Skeletal muscle tissue (tissue), 4 donors: ENCODE data around the gene SMIM20. TPM values are rescaled to one million over a fixed set of nuclear protein-coding genes. Genes with fewer than 3 reads are reported as not detected.

ENCODE experiments used
- H3K27ac ChIP-seq: one replicate; pipeline ENCODE4 v1.7.0; 2013; ENCODE audit warnings: mild to moderate bottlenecking, low read depth, low read length, inconsistent platforms
- H3K27me3 ChIP-seq, 3 donors: one replicate each; pipeline ENCODE4 v1.7.0; 2013; ENCODE audit warnings: low read length in 3 of 3; ENCODE audit not compliant: control insufficient read depth in 3 of 3, insufficient read depth in 3 of 3
- H3K36me3 ChIP-seq, 3 donors: one replicate each; pipeline ENCODE4 v1.7.0; 2013; ENCODE audit warnings: low read length in 3 of 3; ENCODE audit not compliant: control insufficient read depth in 3 of 3, insufficient read depth in 3 of 3
- H3K4me1 ChIP-seq, 3 donors: one replicate each; pipeline ENCODE4 v1.7.0; 2013; ENCODE audit warnings: low read length in 3 of 3, mild to moderate bottlenecking in 3 of 3; ENCODE audit not compliant: control insufficient read depth in 3 of 3, insufficient read depth in 3 of 3
- H3K4me3 ChIP-seq, 3 donors: one replicate each; pipeline ENCODE4 v1.7.0; 2013; ENCODE audit warnings: low read length in 3 of 3
- H3K9ac ChIP-seq, 3 donors: one replicate each; pipeline ENCODE4 v1.7.0; 2013; ENCODE audit warnings: low read length in 3 of 3, mild to moderate bottlenecking in 3 of 3, moderate library complexity in 2 of 3, low read depth in 1 of 3
- H3K9me3 ChIP-seq, 3 donors: one replicate each; pipeline ENCODE4 v1.7.0; 2013; ENCODE audit warnings: low read length in 3 of 3; ENCODE audit not compliant: control insufficient read depth in 3 of 3
- total RNA-seq: library from RNA; depleted of rRNA; stranded (reverse); fragments of >200 nt; gene quantifications from one replicate; pipeline ENCODE4 v1.2.3, GENCODE V29; 2014
- donor health status: Osteomylitis.

The SMIM20 gene
- total RNA-seq, 1 donor from 2014 or later, result 27.1 TPM

- no peak overlapping the region for H3K27ac ChIP-seq
- H3K27me3 ChIP-seq, result peaks cover 0 to 2% (median 0%) of the 10 kb centered on the region in 3 donors
- H3K4me1 ChIP-seq, result peaks cover 0 to 13% (median 0%) of the 10 kb centered on the region in 3 donors
- H3K4me3 ChIP-seq, result peak overlapping the region in 1 of 3 donors; percentile 14
- H3K9ac ChIP-seq, result no peak overlapping the region
- H3K9me3 ChIP-seq, result no peaks in the 10 kb centered on the region
- H3K36me3 ChIP-seq, result no peaks in the 10 kb centered on the region
Measured at GRCh38 chr4:25937801-25938200, 23.8 kb downstream of the SMIM20 start.

GRCh38 chr4:25938366-25938765 is 24.3 kb downstream of the SMIM20 start:
- Histone ChIP-seq H3K4me3 (peak overlapping the region in 1 of 3 donors; percentile 34), H3K27ac (no peak overlapping the region), H3K27me3 (peaks cover 0 to 2% (median 0%) of the 10 kb centered on the region in 3 donors), H3K36me3 (no peaks in the 10 kb centered on the region), H3K4me1 (peaks cover 0 to 13% (median 0%) of the 10 kb centered on the region in 3 donors), H3K9me3 (no peaks in the 10 kb centered on the region), H3K9ac (no peak overlapping the region)

- H3K9ac ChIP-seq, result no peak overlapping the region
- H3K4me3 ChIP-seq, result no peak overlapping the region
- no peaks in the 10 kb centered on the region for H3K9me3 ChIP-seq
- H3K4me1 ChIP-seq, result peaks cover 0 to 13% (median 0%) of the 10 kb centered on the region in 3 donors
- H3K27ac ChIP-seq, result no peak overlapping the region
- peaks cover 0 to 2% (median 0%) of the 10 kb centered on the region in 3 donors for H3K27me3 ChIP-seq
- H3K36me3 ChIP-seq, result no peaks in the 10 kb centered on the region
Measured at GRCh38 chr4:25938787-25939186, 24.8 kb downstream of the SMIM20 start.

DNA sequence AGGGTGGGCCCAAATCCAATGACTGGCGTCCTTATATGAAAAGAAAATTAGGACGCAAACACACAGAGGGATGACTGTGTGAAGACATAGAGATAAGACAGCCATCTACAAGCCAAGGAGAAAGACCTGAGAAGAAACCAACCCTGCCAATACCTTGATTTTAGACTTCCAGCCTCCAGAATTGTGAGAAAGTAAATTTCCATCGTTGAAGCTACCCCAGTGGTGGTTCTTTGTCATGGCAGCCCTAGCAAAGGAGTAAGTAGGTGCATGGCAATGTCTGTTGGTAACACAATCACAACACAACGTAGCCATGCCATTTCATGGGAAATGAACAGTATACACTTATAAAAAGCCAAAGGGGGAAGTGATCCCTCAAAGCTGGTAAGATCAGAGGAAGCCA is 25.3 kb downstream of the SMIM20 start:
- Histone ChIP-seq H3K9me3 (no peaks in the 10 kb centered on the region), H3K4me3 (no peak overlapping the region), H3K27ac (no peak overlapping the region), H3K4me1 (peaks cover 0 to 16% (median 0%) of the 10 kb centered on the region in 3 donors), H3K9ac (no peak overlapping the region), H3K27me3 (peaks cover 0 to 2% (median 0%) of the 10 kb centered on the region in 3 donors), H3K36me3 (no peaks in the 10 kb centered on the region)

- H3K27ac ChIP-seq, result no peak overlapping the region
- H3K9ac ChIP-seq, result no peak overlapping the region
- no peak overlapping the region for H3K4me3 ChIP-seq
- H3K4me1 ChIP-seq, result peaks cover 0 to 16% (median 0%) of the 10 kb centered on the region in 3 donors
- peaks cover 0 to 1% (median 0%) of the 10 kb centered on the region in 3 donors for H3K27me3 ChIP-seq
- H3K9me3 ChIP-seq, result no peaks in the 10 kb centered on the region
- no peaks in the 10 kb centered on the region for H3K36me3 ChIP-seq
Measured at GRCh38 chr4:25941457-25942221, 27.6 kb downstream of the SMIM20 start.

GRCh38 chr4:25943312-25943711 is 29.3 kb downstream of the SMIM20 start:
- Histone ChIP-seq H3K27me3 (no peaks in the 10 kb centered on the region), H3K4me1 (peaks cover 0 to 8% (median 0%) of the 10 kb centered on the region in 3 donors), H3K27ac (no peak overlapping the region), H3K4me3 (no peak overlapping the region), H3K36me3 (no peaks in the 10 kb centered on the region), H3K9me3 (no peaks in the 10 kb centered on the region), H3K9ac (no peak overlapping the region)

- Histone ChIP-seq H3K9me3 (no peaks in the 10 kb centered on the region), H3K27ac (no peak overlapping the region), H3K4me1 (peaks cover 0 to 3% (median 0%) of the 10 kb centered on the region in 3 donors), H3K27me3 (no peaks in the 10 kb centered on the region), H3K36me3 (no peaks in the 10 kb centered on the region), H3K4me3 (no peak overlapping the region), H3K9ac (no peak overlapping the region)
Measured at GRCh38 chr4:25943805-25944204, 29.8 kb downstream of the SMIM20 start.

DNA sequence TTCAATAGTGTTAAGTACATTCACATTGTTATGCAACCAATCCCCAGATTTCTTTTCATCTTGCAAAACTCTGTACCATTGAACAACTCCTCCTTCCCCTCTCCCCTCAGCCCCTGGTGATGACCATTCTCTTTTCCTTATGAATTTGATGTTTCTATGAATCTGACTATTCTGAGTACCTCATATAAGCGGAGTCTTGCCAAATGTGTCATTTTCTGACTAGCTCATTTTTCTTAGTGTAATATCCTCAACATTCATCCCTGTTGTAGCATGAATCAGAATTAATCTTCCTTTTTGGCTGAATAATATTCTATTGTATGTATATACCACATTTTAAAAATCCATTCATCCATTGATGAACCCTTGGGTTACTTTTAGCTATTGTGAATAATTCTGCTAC is 34.0 kb downstream of the SMIM20 start:
- H3K9me3 ChIP-seq, result no peaks in the 10 kb centered on the region

DNA sequence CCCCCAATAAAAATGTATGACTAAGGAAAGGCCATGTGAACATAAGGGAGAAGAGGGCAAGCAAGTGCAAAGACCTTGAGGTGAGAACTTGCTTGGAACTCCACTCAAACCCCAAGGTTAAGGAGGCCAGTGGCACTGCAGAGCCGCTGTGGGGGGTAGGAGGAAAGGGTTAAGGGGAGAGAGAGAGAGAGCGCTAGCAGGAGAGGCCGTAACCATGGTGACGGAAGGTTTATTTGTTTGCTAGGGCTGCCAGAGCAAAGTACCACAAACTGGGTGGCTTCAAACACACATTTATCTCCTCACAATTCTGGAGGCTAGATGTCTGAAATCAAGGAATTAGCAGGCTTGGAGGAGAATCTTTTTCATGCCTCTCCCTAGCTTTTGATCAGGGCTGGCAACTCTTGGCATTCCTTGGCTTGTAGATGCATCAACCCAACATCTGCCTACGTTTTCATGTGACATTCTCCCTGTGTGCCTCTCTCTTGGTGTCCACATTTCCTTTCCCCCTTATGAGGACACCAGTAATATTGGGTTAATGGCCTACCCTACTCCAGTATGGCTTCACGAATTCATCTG is 35.2 kb downstream of the SMIM20 start:
- Histone ChIP-seq H3K9ac (no peak overlapping the region), H3K27ac (no peak overlapping the region), H3K9me3 (no peaks in the 10 kb centered on the region), H3K4me1 (peaks cover 0 to 4% (median under 1%) of the 10 kb centered on the region in 3 donors), H3K36me3 (no peaks in the 10 kb centered on the region), H3K4me3 (no peak overlapping the region), H3K27me3 (peaks cover 0 to 7% (median 5%) of the 10 kb centered on the region in 3 donors)

More for the DNA sequence above, 34.0 kb downstream of the SMIM20 start:
- Histone ChIP-seq H3K36me3 (no peaks in the 10 kb centered on the region), H3K27ac (no peak overlapping the region), H3K4me3 (no peak overlapping the region), H3K27me3 (peaks cover 0 to 7% (median 5%) of the 10 kb centered on the region in 3 donors), H3K4me1 (peaks cover 0 to 4% (median 3%) of the 10 kb centered on the region in 3 donors), H3K9ac (no peak overlapping the region)

GRCh38 chr4:25949994-25950393 is 36.0 kb downstream of the SMIM20 start:
- Histone ChIP-seq H3K4me1 (peaks cover 0 to 4% (median 0%) of the 10 kb centered on the region in 3 donors), H3K9ac (no peak overlapping the region), H3K36me3 (no peaks in the 10 kb centered on the region), H3K9me3 (no peaks in the 10 kb centered on the region), H3K4me3 (no peak overlapping the region), H3K27me3 (peaks cover 0 to 7% (median 5%) of the 10 kb centered on the region in 3 donors), H3K27ac (no peak overlapping the region)
